Measurements from ENCODE around the gene EIF4EBP3.

EIF4EBP3 gene

DNA sequence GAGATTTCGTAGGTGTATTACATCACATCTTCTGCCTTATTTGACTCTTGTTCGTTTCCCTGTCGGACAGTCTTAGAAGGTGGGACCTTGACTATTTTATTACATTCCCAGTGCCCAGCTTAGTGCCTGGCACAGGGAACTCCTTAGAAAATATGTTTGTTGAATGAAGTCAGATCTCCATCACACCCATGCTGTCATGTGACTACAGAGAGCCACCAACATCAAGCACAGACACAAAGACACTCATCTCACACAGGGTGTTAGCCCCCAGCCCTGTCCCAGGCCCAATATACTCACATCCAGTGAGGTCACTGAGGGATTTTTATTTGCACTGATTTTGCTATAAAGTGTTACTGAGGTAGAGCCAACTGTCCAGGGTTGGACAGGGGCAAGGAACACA, 10.5 kb downstream of the EIF4EBP3 start:
- Histone ChIP-seq H3K79me2 (peaks cover 18% of the 10 kb centered on the region), H2AFZ (peak overlapping the region; percentile 90), H3K36me3 (ENCODE audit: control insufficient read depth, insufficient read depth, low read length) (no peaks in the 10 kb centered on the region), H3K4me3 (ENCODE audit: low read depth, low read length) (no peak overlapping the region), H3K4me2 (ENCODE audit: low read length) (peak overlapping the region; percentile 89), H3K9ac (no peak overlapping the region), H3K27me3 (ENCODE audit: control insufficient read depth, insufficient read depth, low read length) (no peaks in the 10 kb centered on the region), H3K4me1 (peaks cover 8% of the 10 kb centered on the region), H3K9me3 (ENCODE audit: control insufficient read depth, low read length) (no peaks in the 10 kb centered on the region), H3K27ac (peak overlapping the region; percentile 83)
- TF ChIP-seq CTCF (IDR thresholded peaks at IDR 0.05): no peak

GRCh38 chr5:140558542-140558941, 11.1 kb downstream of the EIF4EBP3 start:
- no peak overlapping the region for H3K27ac ChIP-seq

GRCh38 chr5:140560227-140560626, 12.8 kb downstream of the EIF4EBP3 start:
- Histone ChIP-seq H3K4me2 (ENCODE audit: low read length) (no peak overlapping the region), H3K27me3 (ENCODE audit: control insufficient read depth, insufficient read depth, low read length) (no peaks in the 10 kb centered on the region), H3K4me1 (peaks cover 18% of the 10 kb centered on the region), H3K36me3 (ENCODE audit: control insufficient read depth, insufficient read depth, low read length) (no peaks in the 10 kb centered on the region), H2AFZ (no peak overlapping the region), H3K9me3 (ENCODE audit: control insufficient read depth, low read length) (no peaks in the 10 kb centered on the region), H3K4me3 (ENCODE audit: low read depth, low read length) (no peak overlapping the region), H3K79me2 (peaks cover 10% of the 10 kb centered on the region), H3K9ac (no peak overlapping the region), H3K27ac (no peak overlapping the region)
- no peak for TF ChIP-seq CTCF (IDR thresholded peaks at IDR 0.05)

More at GRCh38 chr5:140558542-140558941, 11.1 kb downstream of the EIF4EBP3 start:
- Histone ChIP-seq H3K36me3 (ENCODE audit: control insufficient read depth, insufficient read depth, low read length) (no peaks in the 10 kb centered on the region), H2AFZ (no peak overlapping the region), H3K27me3 (ENCODE audit: control insufficient read depth, insufficient read depth, low read length) (no peaks in the 10 kb centered on the region), H3K4me2 (ENCODE audit: low read length) (no peak overlapping the region), H3K4me1 (peaks cover 14% of the 10 kb centered on the region), H3K9me3 (ENCODE audit: control insufficient read depth, low read length) (no peaks in the 10 kb centered on the region), H3K4me3 (ENCODE audit: low read depth, low read length) (no peak overlapping the region), H3K9ac (no peak overlapping the region), H3K79me2 (peaks cover 18% of the 10 kb centered on the region)
- no peak for TF ChIP-seq CTCF (IDR thresholded peaks at IDR 0.05)

- Histone ChIP-seq H3K4me2 (ENCODE audit: low read length) (no peak overlapping the region), H3K79me2 (peaks cover 2% of the 10 kb centered on the region), H3K4me3 (ENCODE audit: low read depth, low read length) (no peak overlapping the region), H3K4me1 (peaks cover 19% of the 10 kb centered on the region), H3K9ac (no peak overlapping the region), H3K9me3 (ENCODE audit: control insufficient read depth, low read length) (no peaks in the 10 kb centered on the region), H3K27me3 (ENCODE audit: control insufficient read depth, insufficient read depth, low read length) (no peaks in the 10 kb centered on the region), H3K27ac (no peak overlapping the region), H3K36me3 (ENCODE audit: control insufficient read depth, insufficient read depth, low read length) (no peaks in the 10 kb centered on the region), H2AFZ (no peak overlapping the region)
- TF ChIP-seq CTCF (IDR thresholded peaks at IDR 0.05): no peak
These were observed 14.5 kb downstream of the EIF4EBP3 start for GRCh38 chr5:140561753-140562523.

- H2AFZ ChIP-seq: peak overlapping the region; percentile 88
- TF ChIP-seq CTCF (IDR thresholded peaks at IDR 0.05): no peak
- no peaks in the 10 kb centered on the region for H3K9me3 ChIP-seq (ENCODE audit: control insufficient read depth, low read length)
- no peak overlapping the region for H3K9ac ChIP-seq
- no peaks in the 10 kb centered on the region for H3K27me3 ChIP-seq (ENCODE audit: control insufficient read depth, insufficient read depth, low read length)
- H3K36me3 ChIP-seq (ENCODE audit: control insufficient read depth, insufficient read depth, low read length): no peaks in the 10 kb centered on the region
- H3K27ac ChIP-seq: peak overlapping the region; percentile 75
- H3K79me2 ChIP-seq: no peaks in the 10 kb centered on the region
- peaks cover 19% of the 10 kb centered on the region for H3K4me1 ChIP-seq
- H3K4me3 ChIP-seq (ENCODE audit: low read depth, low read length): peak overlapping the region; percentile 80
- H3K4me2 ChIP-seq (ENCODE audit: low read length): peak overlapping the region; percentile 82
These were observed 16.1 kb downstream of the EIF4EBP3 start for GRCh38 chr5:140563596-140563995.
